SU-DHL-6 (cell line): ENCODE measurements around the gene BCL2L14.

Experiments
- EZH2phosphoT487 ChIP-seq: fragments of 200-600 bp; sonication (generic), shearing (Covaris generic); conservative IDR thresholded peaks from 2 replicates; pipeline ENCODE4 v1.6.1; 2018; ENCODE audit warnings: mild to moderate bottlenecking, antibody characterized with exemption, low read length, moderate library complexity, mixed read lengths
- TF ChIP-seq, protein P1 (sequence below): fragments of 200-600 bp; sonication (generic); IDR thresholded peaks from one replicate; pipeline ENCODE4 v1.5.1; 2017; ENCODE audit warnings: antibody characterized with exemption, mild to moderate bottlenecking, low read length, moderate library complexity; ENCODE audit not compliant: insufficient read depth, poor library complexity, severe bottlenecking

GRCh38 chr12:12047682-12048081 lies 23.1 kb upstream of the BCL2L14 start:
- TF ChIP-seq, protein P1, sequence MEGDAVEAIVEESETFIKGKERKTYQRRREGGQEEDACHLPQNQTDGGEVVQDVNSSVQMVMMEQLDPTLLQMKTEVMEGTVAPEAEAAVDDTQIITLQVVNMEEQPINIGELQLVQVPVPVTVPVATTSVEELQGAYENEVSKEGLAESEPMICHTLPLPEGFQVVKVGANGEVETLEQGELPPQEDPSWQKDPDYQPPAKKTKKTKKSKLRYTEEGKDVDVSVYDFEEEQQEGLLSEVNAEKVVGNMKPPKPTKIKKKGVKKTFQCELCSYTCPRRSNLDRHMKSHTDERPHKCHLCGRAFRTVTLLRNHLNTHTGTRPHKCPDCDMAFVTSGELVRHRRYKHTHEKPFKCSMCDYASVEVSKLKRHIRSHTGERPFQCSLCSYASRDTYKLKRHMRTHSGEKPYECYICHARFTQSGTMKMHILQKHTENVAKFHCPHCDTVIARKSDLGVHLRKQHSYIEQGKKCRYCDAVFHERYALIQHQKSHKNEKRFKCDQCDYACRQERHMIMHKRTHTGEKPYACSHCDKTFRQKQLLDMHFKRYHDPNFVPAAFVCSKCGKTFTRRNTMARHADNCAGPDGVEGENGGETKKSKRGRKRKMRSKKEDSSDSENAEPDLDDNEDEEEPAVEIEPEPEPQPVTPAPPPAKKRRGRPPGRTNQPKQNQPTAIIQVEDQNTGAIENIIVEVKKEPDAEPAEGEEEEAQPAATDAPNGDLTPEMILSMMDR = no peak
- no peak for TF ChIP-seq EZH2phosphoT487
